GM12865 (cell line): Measurements from ENCODE around the gene HOXA3.

Experiments used
- DNase-seq: peaks from one replicate; pipeline ENCODE4 v3.0.0; 2010; ENCODE audit warnings: low read depth
- H3K4me3 ChIP-seq: 2 replicates; pipeline ENCODE4 v1.5.1; 2011; ENCODE audit warnings: mild to moderate bottlenecking, low read depth, low read length, control low read depth
- TF ChIP-seq, protein P1 (sequence below): IDR thresholded peaks from 2 replicates; pipeline ENCODE4 v1.5.1; 2011; ENCODE audit warnings: low read length, control low read depth, low read depth, inconsistent platforms; ENCODE audit not compliant: insufficient read depth; ENCODE audit errors: missing control alignments

Gene HOXA3

DNA sequence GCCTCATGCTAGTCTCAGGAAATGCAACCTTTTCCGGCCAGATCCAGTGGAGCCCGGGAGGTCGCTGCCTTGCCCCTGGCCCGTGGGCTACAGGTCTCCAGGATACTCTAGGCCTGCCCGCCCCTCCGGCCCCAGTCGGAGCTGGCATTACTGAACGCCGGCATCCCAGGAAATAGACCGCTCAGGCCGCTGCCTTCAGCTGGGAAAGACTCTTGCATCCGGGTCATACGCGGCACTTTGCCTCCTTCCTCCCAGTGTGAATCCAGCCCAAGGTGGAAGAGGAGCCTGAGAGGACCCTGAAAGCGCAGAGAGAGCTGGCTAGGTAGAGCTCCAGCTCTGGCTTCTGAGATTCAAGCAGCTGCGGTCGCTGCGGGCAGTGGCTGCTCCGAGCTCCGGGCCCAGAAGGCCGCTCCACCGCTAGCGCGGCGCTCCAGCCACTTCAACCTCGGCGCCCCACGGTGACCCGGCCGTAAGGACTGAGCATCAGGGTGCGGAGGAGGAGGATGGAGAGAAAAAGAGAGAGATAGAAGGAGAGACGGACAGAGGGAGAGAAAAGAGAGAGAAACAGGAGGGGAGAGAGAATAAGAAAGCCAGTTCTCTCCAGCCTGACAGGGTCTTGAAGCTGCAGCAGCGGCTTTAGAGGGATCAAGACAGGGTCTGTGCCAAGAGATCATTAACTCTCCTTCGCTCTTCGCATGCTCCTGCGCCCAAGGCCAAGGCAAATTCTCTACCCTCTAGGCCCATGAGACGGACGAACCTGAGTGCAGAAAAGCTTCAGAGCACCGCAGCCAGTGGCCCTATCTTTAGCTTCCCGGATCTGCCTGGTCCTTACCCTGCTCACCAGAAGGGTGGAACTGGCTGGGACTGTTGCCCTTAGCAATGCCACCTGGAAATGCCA is 23.5 kb upstream of the HOXA3 start:
- TF ChIP-seq, protein P1, sequence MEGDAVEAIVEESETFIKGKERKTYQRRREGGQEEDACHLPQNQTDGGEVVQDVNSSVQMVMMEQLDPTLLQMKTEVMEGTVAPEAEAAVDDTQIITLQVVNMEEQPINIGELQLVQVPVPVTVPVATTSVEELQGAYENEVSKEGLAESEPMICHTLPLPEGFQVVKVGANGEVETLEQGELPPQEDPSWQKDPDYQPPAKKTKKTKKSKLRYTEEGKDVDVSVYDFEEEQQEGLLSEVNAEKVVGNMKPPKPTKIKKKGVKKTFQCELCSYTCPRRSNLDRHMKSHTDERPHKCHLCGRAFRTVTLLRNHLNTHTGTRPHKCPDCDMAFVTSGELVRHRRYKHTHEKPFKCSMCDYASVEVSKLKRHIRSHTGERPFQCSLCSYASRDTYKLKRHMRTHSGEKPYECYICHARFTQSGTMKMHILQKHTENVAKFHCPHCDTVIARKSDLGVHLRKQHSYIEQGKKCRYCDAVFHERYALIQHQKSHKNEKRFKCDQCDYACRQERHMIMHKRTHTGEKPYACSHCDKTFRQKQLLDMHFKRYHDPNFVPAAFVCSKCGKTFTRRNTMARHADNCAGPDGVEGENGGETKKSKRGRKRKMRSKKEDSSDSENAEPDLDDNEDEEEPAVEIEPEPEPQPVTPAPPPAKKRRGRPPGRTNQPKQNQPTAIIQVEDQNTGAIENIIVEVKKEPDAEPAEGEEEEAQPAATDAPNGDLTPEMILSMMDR = no peak
- H3K4me3 ChIP-seq = no peak overlapping the region
- DNase-seq = no peak

DNA sequence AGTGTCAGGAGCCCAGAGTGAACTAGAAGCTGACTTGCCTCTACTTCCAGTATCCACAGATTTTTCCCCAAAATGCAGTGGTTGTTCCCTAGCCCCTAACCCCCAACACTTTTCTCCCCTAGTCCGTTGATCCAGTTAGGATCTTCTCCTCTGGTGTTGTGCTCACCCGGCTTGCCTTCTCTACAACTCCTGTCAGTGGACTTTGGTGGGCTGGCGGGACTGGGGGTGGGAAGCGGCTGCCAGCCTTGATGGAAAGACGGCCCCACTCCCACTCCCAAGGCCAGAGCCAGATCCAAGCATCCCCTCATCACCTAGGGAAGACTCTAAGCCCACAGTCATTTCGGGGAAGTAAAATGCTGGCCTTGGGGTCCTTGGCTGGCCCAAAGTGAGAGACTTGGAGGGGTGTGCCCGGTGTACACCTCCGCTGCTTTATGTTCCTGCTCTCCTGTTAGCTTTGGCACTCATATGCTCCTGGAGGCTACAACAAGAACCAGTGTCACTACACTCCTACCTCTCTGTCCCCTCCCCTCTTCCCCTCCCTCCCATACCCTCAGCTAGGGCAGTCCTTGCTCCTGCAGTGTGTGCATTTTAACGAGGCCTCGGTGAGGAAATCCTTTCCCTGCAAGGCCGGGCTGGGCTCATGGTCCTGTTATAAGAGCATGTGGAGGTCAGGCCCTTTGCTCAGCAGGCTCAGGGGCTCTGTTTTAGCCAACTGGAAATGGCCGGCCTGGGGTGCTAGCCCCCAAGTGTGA is 22.7 kb upstream of the HOXA3 start:
- DNase-seq = no peak
- TF ChIP-seq, protein P1 = no peak
- H3K4me3 ChIP-seq = no peak overlapping the region

DNA sequence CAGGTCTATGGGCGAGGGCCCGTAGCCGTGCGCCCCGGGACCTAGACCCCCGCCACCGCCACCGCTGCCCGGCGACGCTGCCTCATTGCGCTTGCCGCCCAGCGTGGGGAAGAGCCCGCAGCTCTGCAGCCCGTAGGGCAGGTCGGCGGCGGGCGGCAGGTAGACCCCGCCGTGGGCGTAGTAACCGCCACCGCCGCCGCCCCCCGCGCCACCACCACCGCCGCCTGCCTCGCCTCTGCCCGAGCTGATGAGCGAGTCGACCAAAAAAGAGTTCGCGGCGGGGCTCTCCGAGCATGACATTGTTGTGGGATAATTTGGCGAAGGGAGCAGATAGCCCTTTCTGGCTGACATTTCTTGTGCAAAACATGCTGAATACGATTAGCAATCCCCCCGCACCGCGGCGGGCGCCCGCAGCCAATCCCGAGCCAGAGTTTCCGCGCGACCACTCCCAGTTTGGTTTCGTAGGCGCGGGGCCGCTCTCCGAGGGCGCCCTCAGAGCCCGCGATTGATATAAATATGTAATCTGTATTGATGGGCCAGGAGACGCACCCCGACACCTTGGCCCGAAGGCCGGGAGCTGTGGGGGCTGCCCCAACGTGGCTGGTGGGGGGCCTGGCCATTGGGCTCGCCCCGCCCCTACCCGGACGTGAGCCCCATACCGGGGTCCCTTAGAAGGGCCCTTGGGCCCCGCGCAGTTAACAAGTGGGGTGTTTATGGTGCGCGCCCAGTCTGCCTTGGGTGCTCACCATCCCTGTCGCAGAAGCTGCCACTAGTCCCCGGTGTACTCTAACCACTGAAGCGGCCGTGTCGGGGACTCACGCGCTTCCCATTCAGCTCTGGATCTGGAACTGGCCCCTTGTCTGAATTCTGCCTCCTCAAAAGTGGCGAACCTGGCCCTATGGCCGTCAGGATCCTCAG is 21.8 kb upstream of the HOXA3 start, which contains the start of gene HOXA10:
Gene HOXA10, minus strand, starts transcription at position 365 of the 918 bp plus-strand sequence. Its CDS starts 14 bp downstream, at position 351.
- H3K4me3 ChIP-seq = peak within 1 kb of the TSS; percentile 46

DNA sequence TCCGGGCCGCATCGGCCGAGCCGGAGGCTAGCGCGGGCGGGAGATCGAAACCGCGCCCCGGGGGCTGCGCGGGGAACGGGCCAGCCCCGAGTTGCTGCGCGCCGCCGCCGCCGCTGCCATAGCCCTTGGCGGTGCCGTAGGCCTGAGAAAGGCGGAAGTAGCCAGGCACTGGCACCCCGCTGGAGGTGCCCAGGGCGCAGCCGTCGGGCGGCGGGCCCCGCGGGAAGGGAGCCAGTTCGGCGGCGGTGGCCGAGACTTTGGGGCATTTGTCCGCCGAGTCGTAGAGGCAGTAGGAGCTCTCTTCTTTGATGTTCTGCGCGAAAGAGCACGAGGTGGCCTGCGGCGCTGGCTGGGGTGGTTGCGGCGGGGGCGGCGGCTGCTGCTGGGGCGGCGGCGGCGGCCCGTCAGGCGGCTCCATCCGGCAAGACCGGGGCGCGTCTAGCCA is 21.1 kb upstream of the HOXA3 start:
- peak overlapping the region; percentile 46 for H3K4me3 ChIP-seq
- TF ChIP-seq, protein P1 = no peak
- DNase-seq = no peak

More for the DNA sequence above, 21.8 kb upstream of the HOXA3 start, which contains the start of gene HOXA10:
- TF ChIP-seq, protein P1 = no peak
- DNase-seq = no peak

DNA sequence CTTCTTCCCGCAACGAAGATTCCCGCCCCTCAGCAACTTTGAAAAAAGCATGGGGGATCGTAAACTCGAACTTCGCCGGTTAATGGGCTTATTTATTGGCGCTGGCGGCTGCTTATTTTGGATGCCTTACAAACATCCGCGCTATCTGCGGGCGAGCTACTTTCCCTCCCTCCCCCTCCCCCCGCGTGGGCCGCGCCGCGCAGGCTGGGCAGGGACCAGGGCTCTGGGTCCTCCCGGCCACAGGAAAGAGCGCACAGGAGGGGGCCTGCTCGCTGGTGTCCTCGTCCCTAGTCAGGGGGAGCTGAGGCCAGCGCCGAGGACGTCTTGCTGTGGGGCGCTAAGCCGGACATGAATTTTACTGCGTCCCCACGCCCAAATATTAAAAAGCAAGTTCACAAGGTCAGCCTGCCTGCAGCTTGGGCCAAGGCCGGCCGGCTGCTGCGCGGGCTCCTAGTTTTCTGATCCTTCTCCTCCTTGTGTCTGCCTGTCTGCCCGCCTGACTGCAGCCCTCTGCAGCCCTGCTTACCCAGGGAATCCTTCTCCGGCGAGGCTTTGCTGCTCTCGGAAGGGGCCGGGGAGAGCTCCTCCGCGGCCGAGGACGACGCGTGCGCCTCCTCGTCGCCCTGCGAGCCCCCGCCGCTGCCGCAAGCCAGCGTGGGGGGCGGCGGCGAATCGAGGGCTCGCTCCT is 20.6 kb upstream of the HOXA3 start:
- DNase-seq = no peak
- TF ChIP-seq, protein P1 = no peak
- peak overlapping the region; percentile 46 for H3K4me3 ChIP-seq
